HL-60 (cell line): ENCODE data around the gene ATAD2B.
"Not testable (repeated sequence)": the region's sequence is repeated elsewhere in the genome, so short reads cannot be mapped to it uniquely, and the experiment has no call there.

Source experiments
- DNase-seq, 2 experiments: peaks; one replicate each; pipeline ENCODE4 v3.0.0-alpha.2; 2010 to 2020; ENCODE audit warnings: low read depth in 1 of 2, low spot score in 1 of 2
- H3K27ac ChIP-seq: fragments of 250-450 bp; sonication (Bioruptor Pico); replicated peaks from 2 replicates; pipeline ENCODE4 v1.5.1; 2020; ENCODE audit warnings: mild to moderate bottlenecking, moderate library complexity
- H3K27me3 ChIP-seq: fragments of 250-450 bp; sonication (Bioruptor Pico); 2 replicates; pipeline ENCODE4 v1.5.1; 2021; ENCODE audit warnings: mild to moderate bottlenecking, moderate library complexity; ENCODE audit not compliant: insufficient read depth, poor library complexity, severe bottlenecking
- H3K4me3 ChIP-seq: replicated peaks from 2 replicates; pipeline ENCODE4 v1.5.1; 2011; ENCODE audit warnings: mild to moderate bottlenecking, control low read depth, low read length; ENCODE audit not compliant: insufficient read depth
- GABPA ChIP-seq: IDR thresholded peaks from 2 replicates; pipeline ENCODE4 v1.6.1; 2012; ENCODE audit warnings: low read depth
- POLR2AphosphoS5 ChIP-seq: IDR thresholded peaks from 2 replicates; pipeline ENCODE4 v1.6.1; 2012; ENCODE audit warnings: low read depth
- REST ChIP-seq: IDR thresholded peaks from 2 replicates; pipeline ENCODE4 v1.6.1; 2012; ENCODE audit warnings: low read depth; ENCODE audit not compliant: insufficient replicate concordance
- SPI1 ChIP-seq: IDR thresholded peaks from 2 replicates; pipeline ENCODE4 v1.6.1; 2012; ENCODE audit warnings: low read depth, mild to moderate bottlenecking, borderline replicate concordance
- TF ChIP-seq, protein P1 (sequence below): IDR thresholded peaks from one replicate; pipeline ENCODE4 v1.5.1; 2011; ENCODE audit warnings: low read length, control low read depth, inconsistent platforms; ENCODE audit not compliant: insufficient read depth

Gene ATAD2B

GRCh38 chr2:23782126-23782525 is 144.8 kb downstream of the ATAD2B start:
- Histone ChIP-seq H3K27ac (no peak overlapping the region), H3K4me3 (no peak overlapping the region), H3K27me3 (no peaks in the 10 kb centered on the region)
- TF ChIP-seq REST = no peak
- TF ChIP-seq POLR2AphosphoS5 = no peak
- TF ChIP-seq, protein P1, sequence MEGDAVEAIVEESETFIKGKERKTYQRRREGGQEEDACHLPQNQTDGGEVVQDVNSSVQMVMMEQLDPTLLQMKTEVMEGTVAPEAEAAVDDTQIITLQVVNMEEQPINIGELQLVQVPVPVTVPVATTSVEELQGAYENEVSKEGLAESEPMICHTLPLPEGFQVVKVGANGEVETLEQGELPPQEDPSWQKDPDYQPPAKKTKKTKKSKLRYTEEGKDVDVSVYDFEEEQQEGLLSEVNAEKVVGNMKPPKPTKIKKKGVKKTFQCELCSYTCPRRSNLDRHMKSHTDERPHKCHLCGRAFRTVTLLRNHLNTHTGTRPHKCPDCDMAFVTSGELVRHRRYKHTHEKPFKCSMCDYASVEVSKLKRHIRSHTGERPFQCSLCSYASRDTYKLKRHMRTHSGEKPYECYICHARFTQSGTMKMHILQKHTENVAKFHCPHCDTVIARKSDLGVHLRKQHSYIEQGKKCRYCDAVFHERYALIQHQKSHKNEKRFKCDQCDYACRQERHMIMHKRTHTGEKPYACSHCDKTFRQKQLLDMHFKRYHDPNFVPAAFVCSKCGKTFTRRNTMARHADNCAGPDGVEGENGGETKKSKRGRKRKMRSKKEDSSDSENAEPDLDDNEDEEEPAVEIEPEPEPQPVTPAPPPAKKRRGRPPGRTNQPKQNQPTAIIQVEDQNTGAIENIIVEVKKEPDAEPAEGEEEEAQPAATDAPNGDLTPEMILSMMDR = no peak
- TF ChIP-seq SPI1 = no peak
- TF ChIP-seq GABPA = no peak
- no peak for DNase-seq

- H3K27ac ChIP-seq, DNase-seq, H3K27me3 ChIP-seq, H3K4me3 ChIP-seq: not testable (repeated sequence)
Observed at GRCh38 chr2:23780465-23780864, 146.5 kb downstream of the ATAD2B start.

GRCh38 chr2:23777826-23778225 is 149.1 kb downstream of the ATAD2B start:
- H3K27me3 ChIP-seq = no peaks in the 10 kb centered on the region

More at GRCh38 chr2:23777826-23778225, 149.1 kb downstream of the ATAD2B start:
- Histone ChIP-seq H3K27ac (no peak overlapping the region), H3K4me3 (no peak overlapping the region)
- DNase-seq = no peak
- TF ChIP-seq, protein P1 = no peak
- no peak for TF ChIP-seq POLR2AphosphoS5
- TF ChIP-seq GABPA = no peak
- no peak for TF ChIP-seq SPI1
- no peak for TF ChIP-seq REST
